HCT116 (cell line): ENCODE measurements around the gene LDB2. TPM values are rescaled to one million over a fixed set of nuclear protein-coding genes. Genes with fewer than 3 reads are reported as not detected.

Experiments used
- ATAC-seq: fragments of 200-7000 bp; cut with Tn5 transposase; 2 replicates; pipeline ENCODE4 v1.9.1; 2020; ENCODE audit warnings: mild to moderate bottlenecking, moderate library complexity
- BruUV-seq: library from RNA; stranded (reverse); fragments of 400-500 nt; replicated peaks from 2 replicates; lab custom pipeline; 2021; lab: Mats Ljungman, UMichigan
- CTCF ChIA-PET: fragments of 300-600 bp; sonication (Branson Sonifier 250); formaldehyde crosslinking; loops from one replicate; lab custom pipeline; 2021; ENCODE audit warnings: antibody characterized with exemption; lab: Charles Lee
- POLR2A ChIA-PET: fragments of 300-600, 350-600 bp; sonication (Branson Sonifier 250); formaldehyde crosslinking; loops from one replicate; lab custom pipeline; 2021; ENCODE audit warnings: antibody characterized with exemption; lab: Charles Lee
- RAD21 ChIA-PET, 2 experiments: fragments of 300-600 bp; sonication (Branson Sonifier 250); formaldehyde crosslinking; loops; one replicate each; lab custom pipeline; 2023; ENCODE audit warnings: low total read pairs in 2 of 2; ENCODE audit not compliant: uncharacterized antibody in 2 of 2, unreplicated experiment in 2 of 2, low non-redundant PET in 1 of 2; lab: Charles Lee
- DNase-seq: peaks from one replicate; pipeline ENCODE4 v3.0.0-alpha.2; 2010; ENCODE audit warnings: low read depth, low spot score
- H2AFZ ChIP-seq: fragments of 200-600 bp; shearing (Covaris generic), sonication (generic); 2 replicates; pipeline ENCODE4 v1.6.1; 2017; ENCODE audit warnings: low read depth, mixed run types, mixed read lengths, antibody characterized with exemption, low read length; ENCODE audit not compliant: poor library complexity, severe bottlenecking
- H3K27ac ChIP-seq: 2 replicates; pipeline ENCODE4 v1.5.1; 2012; ENCODE audit warnings: low read depth, low read length
- H3K27me3 ChIP-seq: fragments of 200-600 bp; sonication (generic); 2 replicates; pipeline ENCODE4 v1.6.1; 2016; ENCODE audit warnings: mixed run types, low read length, mixed read lengths; ENCODE audit not compliant: insufficient read depth
- H3K36me3 ChIP-seq, 2 experiments: fragments of 200-500 bp in 1 of 2; fragments of 200-600 bp in 1 of 2; sonication (Bioruptor generic) in 1 of 2; sonication (generic) in 1 of 2; 2 replicates each; pipeline versions ENCODE4 v1.5.1 to v1.6.1; 2014 to 2016; ENCODE audit warnings: low read length in 2 of 2, inconsistent platforms in 1 of 2, mixed read lengths in 1 of 2, mixed run types in 1 of 2; ENCODE audit not compliant: insufficient read depth in 2 of 2, control insufficient read depth in 1 of 2
- H3K4me1 ChIP-seq, 2 experiments: fragments of 200-600 bp in 1 of 2; sonication (generic) in 1 of 2; 2 replicates each; pipeline versions ENCODE4 v1.5.1 to v1.6.1; 2012 to 2017; ENCODE audit warnings: low read length in 2 of 2, inconsistent platforms in 1 of 2, mild to moderate bottlenecking in 1 of 2, mixed read lengths in 1 of 2, mixed run types in 1 of 2, moderate library complexity in 1 of 2; ENCODE audit not compliant: insufficient read depth in 2 of 2, control insufficient read depth in 1 of 2
- H3K4me2 ChIP-seq: fragments of 200-600 bp; sonication (generic); 2 replicates; pipeline ENCODE4 v1.6.1; 2017; ENCODE audit warnings: mixed run types, low read length, mixed read lengths
- H3K4me3 ChIP-seq, 2 experiments: fragments of 200-600 bp in 1 of 2; sonication (generic) in 1 of 2; replicated peaks in 1 of 2; 2 replicates each; pipeline ENCODE4 v1.5.1; 2011 to 2016; ENCODE audit warnings: low read length in 2 of 2, control low read depth in 1 of 2, low read depth in 1 of 2, mild to moderate bottlenecking in 1 of 2, mixed read lengths in 1 of 2, mixed run types in 1 of 2
- H3K79me2 ChIP-seq: fragments of 200-600 bp; sonication (generic); 2 replicates; pipeline ENCODE4 v1.6.1; 2017; ENCODE audit warnings: mild to moderate bottlenecking, mixed run types, low read length, moderate library complexity, mixed read lengths; ENCODE audit not compliant: insufficient read depth
- H3K9ac ChIP-seq: fragments of 200-600 bp; sonication (generic); 2 replicates; pipeline ENCODE4 v1.6.1; 2016; ENCODE audit warnings: low read length, mixed read lengths
- H3K9me2 ChIP-seq: fragments of 200-600 bp; sonication (generic), shearing (Covaris generic); 2 replicates; pipeline ENCODE4 v1.6.1; 2017; ENCODE audit warnings: mixed run types, mild to moderate bottlenecking, moderate library complexity; ENCODE audit not compliant: insufficient read depth
- H3K9me3 ChIP-seq, 2 experiments: fragments of 200-500 bp in 1 of 2; fragments of 200-600 bp in 1 of 2; sonication (Bioruptor generic) in 1 of 2; sonication (generic) in 1 of 2; 2 replicates each; pipeline ENCODE4 v1.6.1; 2014 to 2017; ENCODE audit warnings: low read length in 2 of 2, mixed read lengths in 2 of 2, inconsistent platforms in 1 of 2, low read depth in 1 of 2, mild to moderate bottlenecking in 1 of 2, mixed run types in 1 of 2, moderate library complexity in 1 of 2; ENCODE audit not compliant: control insufficient read depth in 1 of 2, insufficient read depth in 1 of 2
- H4K20me1 ChIP-seq: fragments of 200-600 bp; sonication (generic), shearing (Covaris generic); 2 replicates; pipeline ENCODE4 v1.6.1; 2017; ENCODE audit warnings: mixed run types, mild to moderate bottlenecking, moderate library complexity; ENCODE audit not compliant: insufficient read depth
- RAD21 ChIP-seq: IDR thresholded peaks from 2 replicates; pipeline ENCODE4 v1.6.1; 2012; ENCODE audit warnings: low read depth, mild to moderate bottlenecking
- TCF7L2 ChIP-seq: IDR thresholded peaks from 2 replicates; pipeline ENCODE4 v1.7.0; 2011; ENCODE audit warnings: borderline replicate concordance, inconsistent platforms; ENCODE audit not compliant: insufficient read depth, insufficient read length; ENCODE audit errors: extremely low read depth
- intact Hi-C: fragments of 100-400 bp; cut with micrococcal nuclease; formaldehyde crosslinking; loops from 2 replicates; pipeline ENCODE4 v1.10.0; 2022
- total RNA-seq: library from RNA; stranded (reverse); gene quantifications from one replicate; pipeline ENCODE4 v1.2.1, GENCODE V29; 2021; ENCODE audit not compliant: unreplicated experiment
- TF ChIP-seq, protein P1 (sequence below): IDR thresholded peaks from 2 replicates; pipeline ENCODE4 v1.6.1; 2012; ENCODE audit warnings: low read depth
- TF ChIP-seq, protein P2 (sequence below), 3 experiments: fragments of 200-600 bp in 1 of 3; sonication (generic) in 1 of 3; IDR thresholded peaks in 2 of 3; conservative IDR thresholded peaks in 1 of 3; 2 replicates each; pipeline ENCODE4 v1.5.1; 2012 to 2017; ENCODE audit warnings: low read depth in 2 of 3, low read length in 2 of 3, antibody characterized with exemption in 1 of 3, borderline replicate concordance in 1 of 3, control low read depth in 1 of 3, mild to moderate bottlenecking in 1 of 3, mixed read lengths in 1 of 3, mixed run types in 1 of 3, moderate library complexity in 1 of 3; ENCODE audit not compliant: insufficient read depth in 1 of 3
- TF ChIP-seq, protein P3 (sequence below): IDR thresholded peaks from 2 replicates; pipeline ENCODE4 v1.6.1; 2011; ENCODE audit warnings: mild to moderate bottlenecking, low read length, moderate library complexity; ENCODE audit not compliant: insufficient replicate concordance; ENCODE audit errors: extremely low read depth

The LDB2 gene
- total RNA-seq, 1 experiment from 2014 or later, result 0.12 TPM

DNA sequence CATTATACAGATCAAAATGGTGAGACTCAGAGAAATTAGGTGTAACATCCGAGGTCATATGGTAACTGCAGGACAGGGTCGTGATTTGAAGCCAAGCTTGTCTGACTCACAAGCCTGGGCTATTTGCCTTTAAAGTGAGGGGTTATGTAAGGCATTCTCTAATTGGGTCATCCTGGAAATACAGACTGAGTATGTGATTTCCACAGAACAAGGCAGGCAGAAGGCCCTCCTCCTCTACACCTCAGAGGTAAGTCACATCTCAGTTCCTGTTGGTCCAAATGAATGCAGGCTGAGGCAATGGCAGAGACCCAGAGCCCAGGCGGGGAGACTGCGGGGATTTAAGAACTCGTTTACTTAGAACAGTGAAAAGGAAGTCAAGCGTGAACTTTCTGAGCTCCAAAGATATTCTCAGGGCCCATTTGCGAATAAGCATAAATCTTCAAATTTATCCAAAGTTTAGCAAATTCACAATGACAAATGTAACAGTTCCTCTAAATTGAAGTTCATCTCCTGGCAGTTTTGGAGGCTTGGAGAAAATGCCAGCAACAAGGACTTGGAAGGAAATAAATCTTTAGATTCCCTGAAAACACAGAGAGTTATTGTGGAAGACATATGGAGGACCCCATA is 153.3 kb downstream of the LDB2 start:
- Histone ChIP-seq H4K20me1 (no peaks in the 10 kb centered on the region), H2AFZ (no peak overlapping the region), H3K9ac (no peak overlapping the region), H3K79me2 (no peaks in the 10 kb centered on the region), H3K27ac (no peak overlapping the region), H3K4me1 (no peaks in the 10 kb centered on the region), H3K4me3 (no peak overlapping the region), H3K4me2 (no peak overlapping the region), H3K9me3 (no peaks in the 10 kb centered on the region; a peak in 1 of 4 replicates), H3K9me2 (no peaks in the 10 kb centered on the region), H3K36me3 (no peaks in the 10 kb centered on the region), H3K27me3 (no peaks in the 10 kb centered on the region)
- DNase-seq (no peak), ATAC-seq (no peak)
- ChIA-PET POLR2A (no interaction called here), RAD21 (no interaction called here), CTCF (no interaction called here)
- BruUV-seq, result no TSS peak
- intact Hi-C loops, result no loop called here
- TF ChIP-seq, protein P1, sequence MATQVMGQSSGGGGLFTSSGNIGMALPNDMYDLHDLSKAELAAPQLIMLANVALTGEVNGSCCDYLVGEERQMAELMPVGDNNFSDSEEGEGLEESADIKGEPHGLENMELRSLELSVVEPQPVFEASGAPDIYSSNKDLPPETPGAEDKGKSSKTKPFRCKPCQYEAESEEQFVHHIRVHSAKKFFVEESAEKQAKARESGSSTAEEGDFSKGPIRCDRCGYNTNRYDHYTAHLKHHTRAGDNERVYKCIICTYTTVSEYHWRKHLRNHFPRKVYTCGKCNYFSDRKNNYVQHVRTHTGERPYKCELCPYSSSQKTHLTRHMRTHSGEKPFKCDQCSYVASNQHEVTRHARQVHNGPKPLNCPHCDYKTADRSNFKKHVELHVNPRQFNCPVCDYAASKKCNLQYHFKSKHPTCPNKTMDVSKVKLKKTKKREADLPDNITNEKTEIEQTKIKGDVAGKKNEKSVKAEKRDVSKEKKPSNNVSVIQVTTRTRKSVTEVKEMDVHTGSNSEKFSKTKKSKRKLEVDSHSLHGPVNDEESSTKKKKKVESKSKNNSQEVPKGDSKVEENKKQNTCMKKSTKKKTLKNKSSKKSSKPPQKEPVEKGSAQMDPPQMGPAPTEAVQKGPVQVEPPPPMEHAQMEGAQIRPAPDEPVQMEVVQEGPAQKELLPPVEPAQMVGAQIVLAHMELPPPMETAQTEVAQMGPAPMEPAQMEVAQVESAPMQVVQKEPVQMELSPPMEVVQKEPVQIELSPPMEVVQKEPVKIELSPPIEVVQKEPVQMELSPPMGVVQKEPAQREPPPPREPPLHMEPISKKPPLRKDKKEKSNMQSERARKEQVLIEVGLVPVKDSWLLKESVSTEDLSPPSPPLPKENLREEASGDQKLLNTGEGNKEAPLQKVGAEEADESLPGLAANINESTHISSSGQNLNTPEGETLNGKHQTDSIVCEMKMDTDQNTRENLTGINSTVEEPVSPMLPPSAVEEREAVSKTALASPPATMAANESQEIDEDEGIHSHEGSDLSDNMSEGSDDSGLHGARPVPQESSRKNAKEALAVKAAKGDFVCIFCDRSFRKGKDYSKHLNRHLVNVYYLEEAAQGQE, result no peak
- TF ChIP-seq RAD21 (no peak), TCF7L2 (no peak)
- TF ChIP-seq, protein P2, sequence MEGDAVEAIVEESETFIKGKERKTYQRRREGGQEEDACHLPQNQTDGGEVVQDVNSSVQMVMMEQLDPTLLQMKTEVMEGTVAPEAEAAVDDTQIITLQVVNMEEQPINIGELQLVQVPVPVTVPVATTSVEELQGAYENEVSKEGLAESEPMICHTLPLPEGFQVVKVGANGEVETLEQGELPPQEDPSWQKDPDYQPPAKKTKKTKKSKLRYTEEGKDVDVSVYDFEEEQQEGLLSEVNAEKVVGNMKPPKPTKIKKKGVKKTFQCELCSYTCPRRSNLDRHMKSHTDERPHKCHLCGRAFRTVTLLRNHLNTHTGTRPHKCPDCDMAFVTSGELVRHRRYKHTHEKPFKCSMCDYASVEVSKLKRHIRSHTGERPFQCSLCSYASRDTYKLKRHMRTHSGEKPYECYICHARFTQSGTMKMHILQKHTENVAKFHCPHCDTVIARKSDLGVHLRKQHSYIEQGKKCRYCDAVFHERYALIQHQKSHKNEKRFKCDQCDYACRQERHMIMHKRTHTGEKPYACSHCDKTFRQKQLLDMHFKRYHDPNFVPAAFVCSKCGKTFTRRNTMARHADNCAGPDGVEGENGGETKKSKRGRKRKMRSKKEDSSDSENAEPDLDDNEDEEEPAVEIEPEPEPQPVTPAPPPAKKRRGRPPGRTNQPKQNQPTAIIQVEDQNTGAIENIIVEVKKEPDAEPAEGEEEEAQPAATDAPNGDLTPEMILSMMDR (IDR thresholded peaks at IDR 0.05 in 2 of 3, conservative IDR thresholded peaks at IDR 0.05 in 1 of 3; ENCODE audit: borderline replicate concordance in 1 of 3, insufficient read depth in 1 of 3, low read depth in 2 of 3, low read length in 2 of 3), result no peak
- TF ChIP-seq, protein P3, sequence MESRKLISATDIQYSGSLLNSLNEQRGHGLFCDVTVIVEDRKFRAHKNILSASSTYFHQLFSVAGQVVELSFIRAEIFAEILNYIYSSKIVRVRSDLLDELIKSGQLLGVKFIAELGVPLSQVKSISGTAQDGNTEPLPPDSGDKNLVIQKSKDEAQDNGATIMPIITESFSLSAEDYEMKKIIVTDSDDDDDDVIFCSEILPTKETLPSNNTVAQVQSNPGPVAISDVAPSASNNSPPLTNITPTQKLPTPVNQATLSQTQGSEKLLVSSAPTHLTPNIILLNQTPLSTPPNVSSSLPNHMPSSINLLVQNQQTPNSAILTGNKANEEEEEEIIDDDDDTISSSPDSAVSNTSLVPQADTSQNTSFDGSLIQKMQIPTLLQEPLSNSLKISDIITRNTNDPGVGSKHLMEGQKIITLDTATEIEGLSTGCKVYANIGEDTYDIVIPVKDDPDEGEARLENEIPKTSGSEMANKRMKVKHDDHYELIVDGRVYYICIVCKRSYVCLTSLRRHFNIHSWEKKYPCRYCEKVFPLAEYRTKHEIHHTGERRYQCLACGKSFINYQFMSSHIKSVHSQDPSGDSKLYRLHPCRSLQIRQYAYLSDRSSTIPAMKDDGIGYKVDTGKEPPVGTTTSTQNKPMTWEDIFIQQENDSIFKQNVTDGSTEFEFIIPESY, result no peak
